Lower leg skin (tissue), 4 donors: Measurements from ENCODE around the gene WARS2. TPM values are rescaled to one million over a fixed set of nuclear protein-coding genes. Genes with fewer than 3 reads are reported as not detected.

Experiments used
- DNase-seq, 2 donors: peaks; one replicate each; pipeline ENCODE4 v3.0.0-alpha.2; 2019; ENCODE audit warnings: low spot score in 2 of 2
- H3K4me3 ChIP-seq: fragments of 200-600 bp; sonication (generic); 2 replicates; pipeline ENCODE4 v1.5.1; 2017; ENCODE audit warnings: mild to moderate bottlenecking, low read depth; ENCODE audit not compliant: poor library complexity, severe bottlenecking
- POLR2A ChIP-seq, 2 donors: fragments of 450-650 bp; IDR thresholded peaks; one replicate each; pipeline ENCODE4 v1.6.1; 2016 to 2017; ENCODE audit warnings: antibody characterized with exemption in 2 of 2, mild to moderate bottlenecking in 1 of 2, moderate library complexity in 1 of 2
- WGBS, 2 donors: methylation state at CpG; one replicate each; pipeline ENCODE4 v1.1.5; 2018; 5-methylcytosine and 5-hydroxymethylcytosine counted together
- intact Hi-C: fragments of 100-400 bp; cut with DNase I; formaldehyde crosslinking; loops from one replicate; pipeline ENCODE4 v1.15.0; 2023; ENCODE audit warnings: low total_unique reads
- total RNA-seq, 4 donors: library from RNA; depleted of rRNA; stranded (reverse); fragments of >200 nt; gene quantifications; one replicate each; pipeline ENCODE4 v1.1.0, GENCODE V29; 2016
- TF ChIP-seq, protein P1 (sequence below), 3 donors: fragments of 450-650 bp; IDR thresholded peaks; one replicate each; pipeline ENCODE4 v1.5.1; 2016; ENCODE audit warnings: antibody characterized with exemption in 3 of 3, mild to moderate bottlenecking in 3 of 3, moderate library complexity in 2 of 3

The WARS2 gene
- total RNA-seq, 4 donors from 2014 or later, result 8.1 to 21.8 (median 13.2) TPM

DNA sequence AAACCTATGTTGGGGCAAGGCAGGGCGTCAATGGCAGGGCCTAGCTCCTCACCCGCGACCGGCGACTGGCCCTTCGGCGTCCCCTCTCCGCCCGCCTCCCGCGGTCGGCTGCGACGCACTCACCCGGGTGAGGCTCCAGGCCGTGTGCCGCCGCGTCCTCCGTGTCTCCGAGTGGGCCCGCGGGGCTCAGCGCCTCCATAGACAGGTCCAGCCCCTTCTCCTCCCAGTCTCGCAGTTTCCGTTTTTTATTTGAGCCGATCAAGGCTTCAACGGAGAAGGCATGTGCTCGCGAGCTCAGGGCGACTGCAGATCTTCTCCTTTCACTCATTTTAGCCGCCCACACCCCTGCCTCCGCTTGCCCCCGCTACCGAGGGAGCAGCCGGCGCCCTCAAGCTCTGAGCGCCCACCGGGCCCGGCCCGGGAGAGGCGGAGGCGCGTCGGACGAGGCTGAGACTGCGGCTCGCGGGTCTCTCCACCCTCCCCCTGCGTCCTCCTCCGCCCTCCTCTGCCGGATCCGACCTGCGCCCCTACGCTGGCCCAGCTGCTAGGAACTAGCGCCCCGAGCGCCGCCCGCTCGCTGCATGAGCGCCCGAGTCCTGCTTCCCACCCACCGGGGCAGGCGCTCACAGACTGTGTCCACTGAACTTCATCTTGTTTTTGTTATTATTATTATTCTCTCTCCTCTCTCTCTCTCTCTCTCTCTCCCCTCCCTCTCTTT lies 152.8 kb downstream of the WARS2 start:
- H3K4me3 ChIP-seq, result peak overlapping the region; percentile 50
- 1 to 2% methylated on average over 55 to 61 of the region's 65 CpGs for WGBS, 2 donors
- intact Hi-C loops, result no loop called here
- TF ChIP-seq POLR2A (IDR thresholded peaks at IDR 0.05), result no peak
- TF ChIP-seq, protein P1, sequence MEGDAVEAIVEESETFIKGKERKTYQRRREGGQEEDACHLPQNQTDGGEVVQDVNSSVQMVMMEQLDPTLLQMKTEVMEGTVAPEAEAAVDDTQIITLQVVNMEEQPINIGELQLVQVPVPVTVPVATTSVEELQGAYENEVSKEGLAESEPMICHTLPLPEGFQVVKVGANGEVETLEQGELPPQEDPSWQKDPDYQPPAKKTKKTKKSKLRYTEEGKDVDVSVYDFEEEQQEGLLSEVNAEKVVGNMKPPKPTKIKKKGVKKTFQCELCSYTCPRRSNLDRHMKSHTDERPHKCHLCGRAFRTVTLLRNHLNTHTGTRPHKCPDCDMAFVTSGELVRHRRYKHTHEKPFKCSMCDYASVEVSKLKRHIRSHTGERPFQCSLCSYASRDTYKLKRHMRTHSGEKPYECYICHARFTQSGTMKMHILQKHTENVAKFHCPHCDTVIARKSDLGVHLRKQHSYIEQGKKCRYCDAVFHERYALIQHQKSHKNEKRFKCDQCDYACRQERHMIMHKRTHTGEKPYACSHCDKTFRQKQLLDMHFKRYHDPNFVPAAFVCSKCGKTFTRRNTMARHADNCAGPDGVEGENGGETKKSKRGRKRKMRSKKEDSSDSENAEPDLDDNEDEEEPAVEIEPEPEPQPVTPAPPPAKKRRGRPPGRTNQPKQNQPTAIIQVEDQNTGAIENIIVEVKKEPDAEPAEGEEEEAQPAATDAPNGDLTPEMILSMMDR (IDR thresholded peaks at IDR 0.05), result no peak
- DNase-seq, result peak in 1 of 2 donors; percentile 86

DNA sequence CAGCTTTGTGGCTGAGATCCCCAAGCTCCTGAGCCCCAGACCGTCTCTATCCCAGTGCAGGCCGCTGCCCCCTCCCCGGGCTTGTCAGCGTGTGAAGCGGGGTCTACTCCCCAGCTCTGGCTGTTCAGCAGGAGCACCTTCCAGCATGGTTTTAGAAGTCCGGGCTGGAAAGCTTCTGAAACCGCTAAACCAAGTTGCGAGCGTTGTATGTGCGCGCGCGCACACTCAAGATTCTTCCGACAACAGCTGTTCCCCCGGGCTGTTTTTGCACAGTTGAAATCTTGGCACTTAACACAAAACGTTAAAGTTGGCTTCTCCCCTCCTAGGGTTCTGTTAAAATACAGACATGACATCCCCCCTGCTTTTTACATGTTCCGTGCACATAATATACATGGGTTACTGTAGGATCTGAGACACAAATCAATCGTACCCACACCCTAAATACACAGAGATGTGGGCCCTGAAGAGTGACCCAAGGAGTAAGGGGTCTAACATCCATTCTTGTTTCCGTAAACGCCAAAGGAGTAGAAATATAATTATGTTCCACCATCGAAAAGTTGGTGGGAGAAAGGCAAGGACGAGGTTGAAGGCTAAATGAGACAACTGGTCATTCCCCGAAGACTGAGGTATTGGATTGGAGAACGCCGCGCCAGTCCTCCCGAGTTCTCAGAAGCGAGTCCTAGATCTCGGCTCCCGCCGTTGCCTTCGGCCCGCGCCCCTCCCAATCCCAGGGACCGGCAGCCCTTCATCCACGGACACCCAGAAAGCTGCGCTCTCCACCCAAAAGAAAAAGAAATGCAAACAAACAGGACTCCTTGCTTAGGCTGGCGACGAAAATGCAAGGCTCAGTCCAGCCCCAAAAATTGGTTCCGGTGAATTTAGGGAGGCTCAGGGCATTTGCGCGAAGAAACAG lies 153.6 kb downstream of the WARS2 start:
- DNase-seq, result no peak
- TF ChIP-seq, protein P1 (IDR thresholded peaks at IDR 0.05), result no peak
- TF ChIP-seq POLR2A (IDR thresholded peaks at IDR 0.05), result no peak
- 7 to 8% methylated on average over 40 to 42 of the region's 42 CpGs for WGBS, 2 donors
- intact Hi-C loops, result no loop called here
- H3K4me3 ChIP-seq, result peak overlapping the region; percentile 50

DNA sequence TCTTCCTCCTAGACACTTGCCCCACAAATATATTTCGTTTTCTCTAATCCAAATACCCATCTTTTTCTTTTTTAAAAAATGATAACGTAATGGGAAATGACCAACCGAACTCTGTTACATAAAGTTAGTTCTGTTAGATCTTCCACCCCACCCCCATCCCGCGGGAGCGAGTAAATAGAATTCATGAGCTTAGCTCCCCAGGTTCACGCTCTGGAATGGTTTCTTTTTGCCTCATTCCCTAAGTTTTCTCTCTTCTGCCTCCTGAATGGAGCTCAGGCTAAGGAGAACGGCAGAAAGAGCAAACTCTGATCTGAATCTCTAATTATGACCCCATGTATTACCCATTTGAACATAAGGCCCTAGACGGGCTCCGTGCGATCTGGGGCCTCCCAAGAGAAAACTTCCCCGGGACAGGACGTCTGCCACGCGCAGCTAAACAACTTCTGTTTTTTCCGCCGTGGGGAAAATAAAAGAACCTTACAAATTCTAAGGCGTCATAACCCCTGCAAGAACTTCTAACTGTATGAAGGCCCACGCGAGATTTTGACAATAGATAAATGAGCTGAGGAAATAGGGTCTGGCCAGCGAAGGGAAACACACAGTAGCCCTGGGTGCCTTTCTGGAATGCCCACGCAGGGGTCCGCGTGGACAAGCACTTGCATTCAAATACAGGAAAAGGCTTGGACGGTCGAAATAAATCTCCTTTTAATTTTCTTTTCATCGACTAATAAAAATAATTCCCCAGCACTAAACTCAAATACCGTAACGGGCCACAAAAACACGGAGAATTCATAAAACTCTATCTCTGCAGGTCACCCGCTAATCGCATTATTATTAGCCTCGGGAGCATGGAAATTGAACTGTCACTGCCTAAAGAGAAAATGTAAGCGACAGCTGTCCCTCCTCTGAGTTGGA lies 154.6 kb downstream of the WARS2 start:
- TF ChIP-seq, protein P1 (IDR thresholded peaks at IDR 0.05), result no peak
- TF ChIP-seq POLR2A (IDR thresholded peaks at IDR 0.05), result no peak
- peak in 1 of 2 donors; percentile 70 for DNase-seq
- H3K4me3 ChIP-seq, result peak overlapping the region; percentile 50
- WGBS, 2 donors, result 9 to 15% methylated on average over 34 of the region's 34 CpGs
- intact Hi-C loops, result no loop called here

DNA sequence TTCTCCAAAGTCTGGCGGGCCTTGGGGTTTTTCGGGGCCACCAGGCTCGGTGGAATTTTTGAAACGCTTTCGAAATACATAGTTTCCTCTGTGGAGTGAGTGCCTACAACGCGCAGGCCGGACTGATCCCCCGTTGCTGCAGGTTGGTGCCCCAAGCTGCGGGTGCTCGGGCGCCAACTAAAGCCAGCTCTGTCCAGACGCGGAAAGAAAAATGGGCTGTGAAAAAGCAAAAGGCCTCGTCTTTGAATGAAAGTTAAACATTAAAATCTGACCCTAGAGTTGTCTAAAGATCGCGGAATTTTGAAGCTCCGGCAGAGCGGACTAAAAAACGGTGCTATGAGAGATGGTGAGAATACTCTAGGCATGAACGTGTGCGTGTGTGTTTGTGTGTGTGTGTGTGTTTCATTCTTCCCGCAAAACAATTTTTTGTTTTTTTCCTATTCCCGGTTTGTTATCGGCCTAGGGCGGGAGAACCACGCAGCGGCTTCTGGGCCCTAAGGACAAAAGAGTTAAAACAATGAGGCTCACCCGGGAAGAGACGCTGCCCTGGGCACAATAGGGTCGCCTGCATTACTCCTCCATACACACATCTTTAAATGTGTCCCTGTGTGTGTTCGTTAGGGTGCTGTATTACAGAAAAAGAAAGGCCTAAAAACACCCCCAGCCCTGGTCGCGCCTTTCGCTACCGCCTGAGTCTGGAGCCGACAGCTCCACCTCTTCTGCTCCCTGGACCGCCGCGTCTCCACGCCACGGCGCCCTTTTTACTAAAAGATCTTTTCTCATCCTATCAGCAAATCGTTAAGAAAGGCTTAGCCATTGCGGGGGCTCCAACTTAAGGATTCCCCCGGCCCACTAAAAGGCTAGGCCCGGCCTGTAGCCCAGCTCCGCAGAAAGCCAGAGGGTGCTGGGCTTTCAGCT lies 155.5 kb downstream of the WARS2 start:
- TF ChIP-seq, protein P1 (IDR thresholded peaks at IDR 0.05), result no peak
- no peak for TF ChIP-seq POLR2A (IDR thresholded peaks at IDR 0.05)
- H3K4me3 ChIP-seq, result peak overlapping the region; percentile 18
- intact Hi-C loops, result no loop called here
- peak in 1 of 2 donors; percentile 87 for DNase-seq
- WGBS, 2 donors, result 10 to 15% methylated on average over 48 of the region's 48 CpGs
